ENCODE data around the gene PCDHA12.

The PCDHA12 gene

DNA sequence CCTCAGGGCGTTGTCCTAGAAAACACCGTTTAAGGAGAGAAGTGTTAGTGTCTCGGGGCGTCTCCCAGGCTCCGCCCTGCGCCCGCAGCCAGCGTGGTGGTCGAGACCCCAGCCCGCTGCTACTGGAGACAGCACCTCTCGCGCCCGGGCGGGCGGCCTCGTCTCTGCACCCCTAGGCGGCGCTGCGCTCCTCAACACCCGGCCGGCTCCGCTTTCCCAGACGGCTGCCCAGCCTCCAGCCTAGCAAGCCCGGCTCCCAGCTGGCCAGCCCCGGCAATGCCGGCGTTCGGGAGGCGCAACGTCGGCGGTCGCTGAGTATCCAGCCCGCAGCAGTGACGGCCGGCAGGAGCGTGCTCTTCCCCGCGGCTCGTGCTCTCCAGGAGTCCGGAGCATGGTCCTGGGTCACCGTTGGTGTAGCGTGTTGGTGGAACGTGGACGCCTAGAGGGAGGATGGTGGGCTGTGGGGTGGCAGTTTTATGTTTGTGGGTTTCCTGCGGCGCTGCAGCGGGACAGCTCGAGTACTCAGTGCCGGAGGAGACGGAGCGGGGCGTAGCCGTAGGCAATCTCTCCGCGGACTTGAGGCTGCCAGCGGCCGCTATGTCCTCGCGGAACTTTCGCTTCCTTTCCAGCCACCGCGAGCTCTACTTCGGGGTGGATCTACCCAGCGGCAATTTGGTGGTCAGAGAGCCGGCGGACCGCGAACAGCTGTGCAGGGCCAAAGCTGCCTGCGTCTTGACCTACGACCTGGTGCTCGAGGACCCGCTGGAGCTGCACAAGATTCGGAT is 51.5 kb downstream of the PCDHA12 start:
- H3K27me3 ChIP-seq (ENCODE audit: control insufficient read depth, low read length): no peaks in the 10 kb centered on the region
- H3K27ac ChIP-seq (ENCODE audit: low read depth, low read length): no peak overlapping the region
- no peaks in the 10 kb centered on the region for H3K9me2 ChIP-seq (replicated peaks; ENCODE audit: control insufficient read depth, low read length)
- no peaks in the 10 kb centered on the region for H4K20me1 ChIP-seq (ENCODE audit: control insufficient read depth, insufficient read depth, low read depth, low read length)
- no peak overlapping the region for H3K4me3 ChIP-seq (ENCODE audit: low read length)
- no peaks in the 10 kb centered on the region for H3K36me3 ChIP-seq (ENCODE audit: control insufficient read depth, low read length)
- H3K79me2 ChIP-seq (ENCODE audit: control insufficient read depth, low read length): no peaks in the 10 kb centered on the region
- H3K4me2 ChIP-seq (ENCODE audit: low read length): no peak overlapping the region
- H3K9me3 ChIP-seq (ENCODE audit: control insufficient read depth, insufficient read depth, low read length): no peaks in the 10 kb centered on the region
- TF ChIP-seq, protein P1, sequence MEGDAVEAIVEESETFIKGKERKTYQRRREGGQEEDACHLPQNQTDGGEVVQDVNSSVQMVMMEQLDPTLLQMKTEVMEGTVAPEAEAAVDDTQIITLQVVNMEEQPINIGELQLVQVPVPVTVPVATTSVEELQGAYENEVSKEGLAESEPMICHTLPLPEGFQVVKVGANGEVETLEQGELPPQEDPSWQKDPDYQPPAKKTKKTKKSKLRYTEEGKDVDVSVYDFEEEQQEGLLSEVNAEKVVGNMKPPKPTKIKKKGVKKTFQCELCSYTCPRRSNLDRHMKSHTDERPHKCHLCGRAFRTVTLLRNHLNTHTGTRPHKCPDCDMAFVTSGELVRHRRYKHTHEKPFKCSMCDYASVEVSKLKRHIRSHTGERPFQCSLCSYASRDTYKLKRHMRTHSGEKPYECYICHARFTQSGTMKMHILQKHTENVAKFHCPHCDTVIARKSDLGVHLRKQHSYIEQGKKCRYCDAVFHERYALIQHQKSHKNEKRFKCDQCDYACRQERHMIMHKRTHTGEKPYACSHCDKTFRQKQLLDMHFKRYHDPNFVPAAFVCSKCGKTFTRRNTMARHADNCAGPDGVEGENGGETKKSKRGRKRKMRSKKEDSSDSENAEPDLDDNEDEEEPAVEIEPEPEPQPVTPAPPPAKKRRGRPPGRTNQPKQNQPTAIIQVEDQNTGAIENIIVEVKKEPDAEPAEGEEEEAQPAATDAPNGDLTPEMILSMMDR (IDR thresholded peaks at IDR 0.05; ENCODE audit: low read depth, low read length, poor library complexity, severe bottlenecking): no peak
- no peak for TF ChIP-seq EZH2phosphoT487 (IDR thresholded peaks at IDR 0.05; ENCODE audit: borderline replicate concordance, low read length)
- H3K4me1 ChIP-seq (ENCODE audit: control insufficient read depth, low read length): no peaks in the 10 kb centered on the region
- no peaks in the 10 kb centered on the region for H3F3A ChIP-seq (ENCODE audit: control insufficient read depth, insufficient read depth)

GRCh38 chr5:140927228-140927573 is 52.1 kb downstream of the PCDHA12 start:
- no peak overlapping the region for H3K4me3 ChIP-seq (ENCODE audit: low read length)
- H3K4me2 ChIP-seq (ENCODE audit: low read length): no peak overlapping the region
- no peaks in the 10 kb centered on the region for H3K9me2 ChIP-seq (replicated peaks; ENCODE audit: control insufficient read depth, low read length)
- no peaks in the 10 kb centered on the region for H3K9me3 ChIP-seq (ENCODE audit: control insufficient read depth, insufficient read depth, low read length)
- no peak for TF ChIP-seq EZH2phosphoT487 (IDR thresholded peaks at IDR 0.05; ENCODE audit: borderline replicate concordance, low read length)
- TF ChIP-seq, protein P1 (IDR thresholded peaks at IDR 0.05; ENCODE audit: low read depth, low read length, poor library complexity, severe bottlenecking): no peak
- H3K36me3 ChIP-seq (ENCODE audit: control insufficient read depth, low read length): no peaks in the 10 kb centered on the region
- no peak overlapping the region for H3K27ac ChIP-seq (ENCODE audit: low read depth, low read length)
- no peaks in the 10 kb centered on the region for H3F3A ChIP-seq (ENCODE audit: control insufficient read depth, insufficient read depth)
- H3K79me2 ChIP-seq (ENCODE audit: control insufficient read depth, low read length): no peaks in the 10 kb centered on the region
- no peaks in the 10 kb centered on the region for H3K4me1 ChIP-seq (ENCODE audit: control insufficient read depth, low read length)
- H3K27me3 ChIP-seq (ENCODE audit: control insufficient read depth, low read length): no peaks in the 10 kb centered on the region
- H4K20me1 ChIP-seq (ENCODE audit: control insufficient read depth, insufficient read depth, low read depth, low read length): no peaks in the 10 kb centered on the region
